A549 (cell line): ENCODE measurements around the gene PFKFB3.

Experiments
- MAX ChIP-seq: IDR thresholded peaks from 2 replicates; pipeline ENCODE4 v1.6.1; 2012
- MAZ ChIP-seq: fragments of 150-350 bp; IDR thresholded peaks from 2 replicates; pipeline ENCODE4 v1.6.1; 2014; ENCODE audit warnings: antibody characterized with exemption, low read depth, low read length, borderline replicate concordance
- POLR2A ChIP-seq: IDR thresholded peaks from 2 replicates; pipeline ENCODE4 v1.6.1; 2012; ENCODE audit warnings: mild to moderate bottlenecking, low read length

DNA sequence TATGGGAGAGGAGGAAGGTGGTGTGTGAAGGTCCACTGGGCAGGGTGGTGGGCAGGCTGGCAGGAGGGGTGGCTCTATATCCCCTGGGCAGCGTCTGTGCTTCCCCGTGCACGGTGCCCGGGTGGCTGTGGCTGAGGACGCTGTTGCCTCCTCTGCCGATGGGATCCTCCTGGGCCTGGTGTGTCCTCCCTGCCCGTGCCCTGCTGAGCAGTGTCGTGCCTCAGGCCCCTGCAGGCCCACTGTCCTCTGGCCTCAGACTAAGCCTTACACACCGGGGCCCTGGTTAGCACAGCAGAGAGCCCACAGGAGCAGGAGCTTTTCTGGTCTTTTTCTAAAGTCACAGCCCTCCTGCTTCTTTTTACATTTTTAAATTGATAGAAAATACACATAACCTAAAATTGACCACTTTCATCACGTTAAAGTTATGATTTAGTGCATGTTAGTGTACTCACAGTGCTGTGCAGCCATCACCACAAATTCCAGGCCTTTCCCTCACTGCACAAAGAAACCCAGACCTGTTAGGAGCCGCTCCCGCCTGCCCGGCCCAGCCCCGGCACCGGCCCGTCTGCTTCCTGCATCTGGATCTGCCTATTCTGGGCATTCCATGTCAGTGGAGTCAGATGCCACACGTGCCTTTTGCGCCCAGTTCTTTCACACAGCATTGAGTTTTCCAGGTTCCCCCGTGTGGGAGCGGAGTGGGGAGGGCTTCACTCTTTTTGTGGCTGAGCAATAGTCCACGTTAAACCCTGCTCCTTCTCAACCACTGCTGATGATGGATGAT is 19.4 kb downstream of the PFKFB3 start:
- no peak for TF ChIP-seq MAZ
- TF ChIP-seq MAX: no peak
- TF ChIP-seq POLR2A: no peak
